Ascending aorta (tissue), 2 donors: ENCODE results near the gene TFF3. TPM values are rescaled to one million over a fixed set of nuclear protein-coding genes. Genes with fewer than 3 reads are reported as not detected.

Experiments
- DNase-seq, 2 donors: peaks; one replicate each; pipeline ENCODE4 v3.0.0-alpha.2; 2019; ENCODE audit warnings: low spot score in 2 of 2
- H3K27ac ChIP-seq, 2 donors: fragments of 200-600 bp; sonication (generic); one replicate each; pipeline ENCODE4 v1.5.1; 2016 to 2017; ENCODE audit warnings: mild to moderate bottlenecking in 1 of 2
- H3K27me3 ChIP-seq: fragments of 200-600 bp; sonication (generic); one replicate; pipeline ENCODE4 v1.5.1; 2017
- H3K36me3 ChIP-seq, 2 donors: fragments of 200-600 bp; sonication (generic); one replicate each; pipeline ENCODE4 v1.5.1; 2016
- H3K4me1 ChIP-seq, 2 donors: fragments of 200-600 bp; sonication (generic); one replicate each; pipeline ENCODE4 v1.5.1; 2016 to 2017; ENCODE audit warnings: mild to moderate bottlenecking in 1 of 2
- H3K4me3 ChIP-seq, 2 donors: fragments of 200-600 bp; sonication (generic); one replicate each; pipeline ENCODE4 v1.5.1; 2016 to 2017; ENCODE audit warnings: mild to moderate bottlenecking in 1 of 2
- H3K9me3 ChIP-seq, 2 donors: fragments of 200-600 bp; sonication (generic); one replicate each; pipeline ENCODE4 v1.5.1; 2016
- intact Hi-C: fragments of 100-400 bp; cut with DNase I; formaldehyde crosslinking; loops from one replicate; pipeline ENCODE4 v1.15.1; 2023
- total RNA-seq: library from RNA; depleted of rRNA; stranded (reverse); fragments of >200 nt; gene quantifications from one replicate; pipeline ENCODE4 v1.1.0, GENCODE V29; 2016
- TF ChIP-seq, protein P1 (sequence below), 3 experiments: fragments of 200-600 bp in 2 of 3; fragments of 450-650 bp in 1 of 3; sonication (generic) in 2 of 3; IDR thresholded peaks; one replicate each; pipeline ENCODE4 v1.5.1; 2016 to 2019; ENCODE audit warnings: antibody characterized with exemption in 3 of 3, mild to moderate bottlenecking in 1 of 3, moderate library complexity in 1 of 3

Gene TFF3
- total RNA-seq, 1 donor from 2014 or later = not detected

GRCh38 chr21:42337276-42337675 is 22.1 kb upstream of the TFF3 start:
- Histone ChIP-seq H3K4me3 (no peak overlapping the region), H3K27ac (no peak overlapping the region), H3K9me3 (peaks cover 0 to 1% of the 10 kb centered on the region in 2 donors), H3K27me3 (no peaks in the 10 kb centered on the region), H3K4me1 (no peaks in the 10 kb centered on the region), H3K36me3 (no peaks in the 10 kb centered on the region)
- TF ChIP-seq, protein P1, sequence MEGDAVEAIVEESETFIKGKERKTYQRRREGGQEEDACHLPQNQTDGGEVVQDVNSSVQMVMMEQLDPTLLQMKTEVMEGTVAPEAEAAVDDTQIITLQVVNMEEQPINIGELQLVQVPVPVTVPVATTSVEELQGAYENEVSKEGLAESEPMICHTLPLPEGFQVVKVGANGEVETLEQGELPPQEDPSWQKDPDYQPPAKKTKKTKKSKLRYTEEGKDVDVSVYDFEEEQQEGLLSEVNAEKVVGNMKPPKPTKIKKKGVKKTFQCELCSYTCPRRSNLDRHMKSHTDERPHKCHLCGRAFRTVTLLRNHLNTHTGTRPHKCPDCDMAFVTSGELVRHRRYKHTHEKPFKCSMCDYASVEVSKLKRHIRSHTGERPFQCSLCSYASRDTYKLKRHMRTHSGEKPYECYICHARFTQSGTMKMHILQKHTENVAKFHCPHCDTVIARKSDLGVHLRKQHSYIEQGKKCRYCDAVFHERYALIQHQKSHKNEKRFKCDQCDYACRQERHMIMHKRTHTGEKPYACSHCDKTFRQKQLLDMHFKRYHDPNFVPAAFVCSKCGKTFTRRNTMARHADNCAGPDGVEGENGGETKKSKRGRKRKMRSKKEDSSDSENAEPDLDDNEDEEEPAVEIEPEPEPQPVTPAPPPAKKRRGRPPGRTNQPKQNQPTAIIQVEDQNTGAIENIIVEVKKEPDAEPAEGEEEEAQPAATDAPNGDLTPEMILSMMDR (IDR thresholded peaks at IDR 0.05) = no peak
- no peak for DNase-seq
- intact Hi-C loops = no loop called here

- Histone ChIP-seq H3K4me1 (no peaks in the 10 kb centered on the region), H3K27me3 (no peaks in the 10 kb centered on the region), H3K4me3 (no peak overlapping the region), H3K36me3 (no peaks in the 10 kb centered on the region), H3K9me3 (peaks cover 0 to 5% of the 10 kb centered on the region in 2 donors), H3K27ac (no peak overlapping the region)
- intact Hi-C loops = no loop called here
- TF ChIP-seq, protein P1 (IDR thresholded peaks at IDR 0.05) = no peak
- DNase-seq = no peak
Measured at GRCh38 chr21:42336054-42336453, 20.8 kb upstream of the TFF3 start.

- intact Hi-C loops = no loop called here
- DNase-seq = no peak
- TF ChIP-seq, protein P1 (IDR thresholded peaks at IDR 0.05) = no peak
- no peak overlapping the region for H3K4me3 ChIP-seq
- H3K4me1 ChIP-seq = no peaks in the 10 kb centered on the region
- no peaks in the 10 kb centered on the region for H3K27me3 ChIP-seq
- no peak overlapping the region for H3K27ac ChIP-seq
- H3K9me3 ChIP-seq = peaks cover 3 to 5% of the 10 kb centered on the region in 2 donors
- H3K36me3 ChIP-seq = no peaks in the 10 kb centered on the region
Measured at GRCh38 chr21:42332557-42333317, 17.5 kb upstream of the TFF3 start.

DNA sequence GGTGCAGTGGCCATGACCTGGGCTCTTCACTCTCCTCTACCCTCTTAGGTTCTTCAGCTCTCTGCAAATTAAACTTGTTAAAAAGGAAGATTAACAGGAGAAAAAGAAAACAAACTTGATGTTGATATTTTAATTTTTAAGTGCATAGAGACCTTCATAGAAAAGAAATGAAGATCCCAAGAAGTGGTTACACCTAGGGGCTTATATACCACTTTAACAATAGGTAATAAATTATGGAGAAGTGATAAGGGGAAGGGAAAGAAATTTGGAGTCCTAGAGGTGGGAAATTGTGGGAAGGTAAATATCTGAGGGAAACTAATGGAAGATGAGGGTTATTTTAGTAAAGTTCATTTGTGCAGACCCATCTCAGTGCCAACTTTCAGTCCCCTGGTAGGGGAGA is 16.5 kb upstream of the TFF3 start:
- Histone ChIP-seq H3K27ac (no peak overlapping the region), H3K4me1 (no peaks in the 10 kb centered on the region), H3K4me3 (no peak overlapping the region), H3K27me3 (no peaks in the 10 kb centered on the region), H3K9me3 (peaks cover 3 to 5% of the 10 kb centered on the region in 2 donors), H3K36me3 (no peaks in the 10 kb centered on the region)
- intact Hi-C loops = no loop called here
- TF ChIP-seq, protein P1 (IDR thresholded peaks at IDR 0.05) = no peak
- no peak for DNase-seq

DNA sequence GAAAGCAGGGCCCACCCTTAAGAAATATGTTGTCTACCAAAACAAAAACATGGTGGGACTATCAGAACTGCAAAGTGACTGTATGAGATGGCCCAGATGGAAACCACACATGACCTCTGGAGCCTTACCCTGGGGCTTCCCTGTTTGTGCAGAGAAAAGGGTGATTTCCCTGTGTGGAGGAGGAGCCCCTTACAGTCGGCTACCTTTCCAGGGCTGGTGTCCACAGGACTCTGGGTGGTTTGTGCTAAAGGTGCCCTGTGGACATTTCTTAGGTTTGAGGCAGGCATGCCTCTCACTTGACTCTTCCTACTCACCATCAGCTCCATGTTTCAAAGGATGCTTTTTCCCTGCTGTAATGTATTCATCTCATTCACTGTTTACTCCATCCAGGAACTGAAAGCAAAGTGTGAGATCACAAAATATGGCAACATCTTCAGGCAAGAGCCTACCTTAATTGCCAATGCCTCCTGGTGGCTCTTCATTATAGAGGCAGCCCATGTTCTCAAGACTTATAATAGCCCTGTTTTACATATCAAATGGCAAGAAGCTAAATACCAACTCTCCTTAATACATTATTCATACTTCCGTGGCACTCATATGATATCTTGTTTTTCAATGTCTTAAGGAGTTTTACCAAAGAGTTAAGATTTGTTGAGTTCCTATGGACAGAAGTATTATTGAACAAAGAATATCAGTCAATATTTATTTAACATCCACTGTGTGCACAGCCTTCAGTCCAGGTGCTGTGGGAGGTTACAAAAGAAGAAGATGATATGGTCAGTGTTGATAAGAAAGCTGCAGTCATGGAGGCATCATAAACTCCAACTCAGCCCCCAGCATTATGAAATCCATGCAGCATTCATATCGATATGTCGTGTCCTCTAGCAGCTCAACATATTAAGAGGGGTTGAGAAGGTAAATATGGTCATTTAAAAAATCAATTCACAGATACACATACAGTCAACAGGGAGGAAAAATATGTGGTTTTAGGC is 15.5 kb upstream of the TFF3 start:
- H3K4me1 ChIP-seq = no peaks in the 10 kb centered on the region
- intact Hi-C loops = no loop called here
- H3K27me3 ChIP-seq = no peaks in the 10 kb centered on the region
- H3K9me3 ChIP-seq = peaks cover 3 to 5% of the 10 kb centered on the region in 2 donors
- TF ChIP-seq, protein P1 (IDR thresholded peaks at IDR 0.05) = no peak
- H3K4me3 ChIP-seq = no peak overlapping the region
- no peaks in the 10 kb centered on the region for H3K36me3 ChIP-seq
- H3K27ac ChIP-seq = no peak overlapping the region
- DNase-seq = no peak
